B cell (primary cell): ENCODE measurements around the gene SREBF1.

Experiments
- EZH2 ChIP-seq: IDR thresholded peaks from 2 replicates; pipeline ENCODE4 v1.6.1; 2012; ENCODE audit warnings: borderline replicate concordance, low read depth, mild to moderate bottlenecking, moderate library complexity, low read length; ENCODE audit not compliant: insufficient read depth, poor library complexity, severe bottlenecking
- TF ChIP-seq, protein P1 (sequence below): fragments of 200-600 bp; IDR thresholded peaks from one replicate; pipeline ENCODE4 v1.8.0; 2022; ENCODE audit warnings: antibody characterized with exemption, mild to moderate bottlenecking

GRCh38 chr17:17808706-17809432 lies 27.9 kb downstream of the SREBF1 start:
- TF ChIP-seq, protein P1, sequence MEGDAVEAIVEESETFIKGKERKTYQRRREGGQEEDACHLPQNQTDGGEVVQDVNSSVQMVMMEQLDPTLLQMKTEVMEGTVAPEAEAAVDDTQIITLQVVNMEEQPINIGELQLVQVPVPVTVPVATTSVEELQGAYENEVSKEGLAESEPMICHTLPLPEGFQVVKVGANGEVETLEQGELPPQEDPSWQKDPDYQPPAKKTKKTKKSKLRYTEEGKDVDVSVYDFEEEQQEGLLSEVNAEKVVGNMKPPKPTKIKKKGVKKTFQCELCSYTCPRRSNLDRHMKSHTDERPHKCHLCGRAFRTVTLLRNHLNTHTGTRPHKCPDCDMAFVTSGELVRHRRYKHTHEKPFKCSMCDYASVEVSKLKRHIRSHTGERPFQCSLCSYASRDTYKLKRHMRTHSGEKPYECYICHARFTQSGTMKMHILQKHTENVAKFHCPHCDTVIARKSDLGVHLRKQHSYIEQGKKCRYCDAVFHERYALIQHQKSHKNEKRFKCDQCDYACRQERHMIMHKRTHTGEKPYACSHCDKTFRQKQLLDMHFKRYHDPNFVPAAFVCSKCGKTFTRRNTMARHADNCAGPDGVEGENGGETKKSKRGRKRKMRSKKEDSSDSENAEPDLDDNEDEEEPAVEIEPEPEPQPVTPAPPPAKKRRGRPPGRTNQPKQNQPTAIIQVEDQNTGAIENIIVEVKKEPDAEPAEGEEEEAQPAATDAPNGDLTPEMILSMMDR, result no peak
- TF ChIP-seq EZH2, result no peak
